GM23338 (cell line): ENCODE measurements around the gene CD79A. TPM values are rescaled to one million over a fixed set of nuclear protein-coding genes. Genes with fewer than 3 reads are reported as not detected.

Source experiments
- ATAC-seq: fragments of 200-7000 bp; cut with Tn5 transposase; 3 replicates; pipeline ENCODE4 v1.9.1; 2020
- DNase-seq: peaks from one replicate; pipeline ENCODE4 v3.0.0-alpha.2; 2015; ENCODE audit warnings: low spot score
- H2AFZ ChIP-seq: fragments of 200-600 bp; sonication (generic); 2 replicates; pipeline ENCODE4 v1.8.0; 2016; ENCODE audit warnings: antibody characterized with exemption, mild to moderate bottlenecking, moderate library complexity
- H3F3A ChIP-seq: fragments of 200-600 bp; sonication (generic); replicated peaks from 2 replicates; pipeline ENCODE4 v1.8.0; 2017; ENCODE audit warnings: antibody characterized with exemption, mixed run types, low read depth
- H3K27ac ChIP-seq: fragments of 200-600 bp; sonication (generic); 2 replicates; pipeline ENCODE4 v1.6.1; 2016; ENCODE audit warnings: low read depth
- H3K27me3 ChIP-seq: fragments of 200-600 bp; sonication (generic); 2 replicates; pipeline ENCODE4 v1.8.0; 2016; ENCODE audit warnings: mild to moderate bottlenecking, mixed run types, moderate library complexity; ENCODE audit not compliant: insufficient read depth
- H3K36me3 ChIP-seq: fragments of 200-600 bp; sonication (generic); 2 replicates; pipeline ENCODE4 v1.8.0; 2016; ENCODE audit warnings: mild to moderate bottlenecking; ENCODE audit not compliant: insufficient read depth
- H3K4me1 ChIP-seq: fragments of 200-600 bp; sonication (generic); 2 replicates; pipeline ENCODE4 v1.8.0; 2016; ENCODE audit warnings: mild to moderate bottlenecking, moderate library complexity; ENCODE audit not compliant: insufficient read depth
- H3K4me2 ChIP-seq: fragments of 200-600 bp; sonication (generic); 2 replicates; pipeline ENCODE4 v1.7.1; 2017; ENCODE audit warnings: mixed run types
- H3K4me3 ChIP-seq: fragments of 200-600 bp; sonication (generic); 2 replicates; pipeline ENCODE4 v1.6.1; 2016; ENCODE audit warnings: mixed run types
- H3K79me2 ChIP-seq: fragments of 200-600 bp; sonication (generic); replicated peaks from 2 replicates; pipeline ENCODE4 v1.8.0; 2017; ENCODE audit warnings: mild to moderate bottlenecking; ENCODE audit not compliant: insufficient read depth
- H3K9me2 ChIP-seq: fragments of 200-600 bp; sonication (generic); 2 replicates; pipeline ENCODE4 v1.8.0; 2017; ENCODE audit not compliant: insufficient read depth
- H4K20me1 ChIP-seq: fragments of 200-600 bp; sonication (generic); replicated peaks from 2 replicates; pipeline ENCODE4 v1.8.0; 2017; ENCODE audit warnings: mild to moderate bottlenecking; ENCODE audit not compliant: insufficient read depth
- H3K27ac Mint-ChIP-seq: 2 replicates; pipeline ENCODE4 v1.8.0; 2020; ENCODE audit warnings: inconsistent platforms, mild to moderate bottlenecking, moderate library complexity, mixed read lengths
- H3K27me3 Mint-ChIP-seq: 3 replicates; pipeline ENCODE4 v1.8.0; 2022; ENCODE audit warnings: low read depth, mild to moderate bottlenecking, moderate library complexity, mixed read lengths, inconsistent platforms; ENCODE audit not compliant: insufficient read depth, poor library complexity
- H3K36me3 Mint-ChIP-seq: 3 replicates; pipeline ENCODE4 v1.8.0; 2021; ENCODE audit warnings: low read depth, mild to moderate bottlenecking, inconsistent platforms, moderate library complexity, mixed read lengths
- H3K4me1 Mint-ChIP-seq: 3 replicates; pipeline ENCODE4 v1.8.0; 2020; ENCODE audit warnings: mild to moderate bottlenecking, inconsistent platforms, mixed read lengths
- H3K4me3 Mint-ChIP-seq: 3 replicates; pipeline ENCODE4 v1.8.0; 2021; ENCODE audit warnings: moderate library complexity, mild to moderate bottlenecking, inconsistent platforms, mixed read lengths
- H3K9me3 Mint-ChIP-seq: 3 replicates; pipeline ENCODE4 v1.8.0; 2020; ENCODE audit warnings: moderate library complexity, mild to moderate bottlenecking, inconsistent platforms, mixed read lengths
- CREB1 ChIP-seq: fragments of 250-450 bp; sonication (Bioruptor Pico); IDR thresholded peaks from 2 replicates; pipeline ENCODE4 v1.5.0; 2020; ENCODE audit warnings: low read depth, mild to moderate bottlenecking, moderate library complexity
- EZH2phosphoT487 ChIP-seq: fragments of 200-600 bp; sonication (generic); IDR thresholded peaks from one replicate; pipeline ENCODE4 v1.8.1; 2018; ENCODE audit warnings: antibody characterized with exemption; ENCODE audit not compliant: unreplicated experiment
- JUNB ChIP-seq: IDR thresholded peaks from one replicate; pipeline ENCODE4 v1.6.1; 2016; ENCODE audit warnings: antibody characterized with exemption; ENCODE audit not compliant: unreplicated experiment
- NANOG ChIP-seq: IDR thresholded peaks from 2 replicates; pipeline ENCODE4 v1.6.1; 2016; ENCODE audit warnings: antibody characterized with exemption, borderline replicate concordance
- STAT1 ChIP-seq: IDR thresholded peaks from one replicate; pipeline ENCODE4 v1.6.1; 2016; ENCODE audit warnings: antibody characterized with exemption; ENCODE audit not compliant: unreplicated experiment
- polyA plus RNA-seq: library from polyadenylated mRNA; unstranded; fragments of >200 nt; fragmentation: Nextera tagmentation; extraction: Ambion mirVana; gene quantifications from 2 replicates; pipeline ENCODE4 v1.2.1, GENCODE V29; 2016
- total RNA-seq: library from RNA; depleted of rRNA; stranded (reverse); fragments of >200 nt; shearing (Covaris generic); gene quantifications from 2 replicates; pipeline ENCODE4 v1.2.3, GENCODE V29; 2014
- TF ChIP-seq, protein P1 (sequence below): IDR thresholded peaks from 2 replicates; pipeline ENCODE4 v1.6.1; 2016; ENCODE audit warnings: antibody characterized with exemption
- TF ChIP-seq, protein P2 (sequence below), 2 experiments: fragments of 200-600 bp in 1 of 2; sonication (generic) in 1 of 2; conservative IDR thresholded peaks; 2 replicates each; pipeline versions ENCODE4 v1.5.1 to v1.6.1; 2016 to 2017; ENCODE audit warnings: antibody characterized with exemption in 2 of 2, low read depth in 2 of 2, mild to moderate bottlenecking in 2 of 2, moderate library complexity in 1 of 2
- TF ChIP-seq, protein P3 (sequence below): fragments of 250-450 bp; sonication (Bioruptor Pico); IDR thresholded peaks from 2 replicates; pipeline ENCODE4 v1.5.0; 2020; ENCODE audit warnings: mild to moderate bottlenecking, moderate library complexity

Gene CD79A
- total and polyA plus RNA-seq, 2 experiments from 2014 or later: 0.27 TPM; not detected in 1

DNA sequence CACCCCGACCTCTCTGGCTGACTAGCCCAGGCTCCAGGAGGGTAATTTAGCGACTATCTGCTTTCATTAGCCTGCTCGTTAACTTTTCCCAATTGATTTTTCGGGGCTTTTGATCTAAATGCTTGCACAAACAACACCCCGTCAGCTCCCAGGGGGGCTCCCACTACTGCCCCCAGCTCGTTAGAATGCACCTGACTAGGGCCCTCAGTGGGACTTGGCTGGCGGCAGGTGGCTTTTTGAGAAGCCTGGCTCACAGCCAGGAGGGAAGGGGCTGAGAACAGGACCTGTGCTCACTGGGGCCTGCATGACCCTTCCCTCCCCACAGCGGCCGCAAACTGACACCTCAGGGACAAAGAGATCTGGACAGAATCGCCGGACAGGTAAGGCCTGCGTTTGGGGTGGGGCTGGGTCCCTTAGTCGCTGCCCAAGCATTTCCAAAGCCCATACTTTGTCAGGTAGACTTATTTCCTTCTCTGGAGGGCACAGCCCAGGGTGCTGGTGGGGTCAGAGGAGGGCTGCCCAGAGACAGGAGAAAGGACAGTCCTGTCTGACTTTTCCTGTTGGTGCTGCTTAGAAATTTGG is 7.6 kb upstream of the CD79A start:
- no peak for TF ChIP-seq STAT1
- TF ChIP-seq, protein P1, sequence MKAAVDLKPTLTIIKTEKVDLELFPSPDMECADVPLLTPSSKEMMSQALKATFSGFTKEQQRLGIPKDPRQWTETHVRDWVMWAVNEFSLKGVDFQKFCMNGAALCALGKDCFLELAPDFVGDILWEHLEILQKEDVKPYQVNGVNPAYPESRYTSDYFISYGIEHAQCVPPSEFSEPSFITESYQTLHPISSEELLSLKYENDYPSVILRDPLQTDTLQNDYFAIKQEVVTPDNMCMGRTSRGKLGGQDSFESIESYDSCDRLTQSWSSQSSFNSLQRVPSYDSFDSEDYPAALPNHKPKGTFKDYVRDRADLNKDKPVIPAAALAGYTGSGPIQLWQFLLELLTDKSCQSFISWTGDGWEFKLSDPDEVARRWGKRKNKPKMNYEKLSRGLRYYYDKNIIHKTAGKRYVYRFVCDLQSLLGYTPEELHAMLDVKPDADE: no peak
- TF ChIP-seq JUNB: no peak
- no peak for TF ChIP-seq NANOG
- TF ChIP-seq, protein P2, sequence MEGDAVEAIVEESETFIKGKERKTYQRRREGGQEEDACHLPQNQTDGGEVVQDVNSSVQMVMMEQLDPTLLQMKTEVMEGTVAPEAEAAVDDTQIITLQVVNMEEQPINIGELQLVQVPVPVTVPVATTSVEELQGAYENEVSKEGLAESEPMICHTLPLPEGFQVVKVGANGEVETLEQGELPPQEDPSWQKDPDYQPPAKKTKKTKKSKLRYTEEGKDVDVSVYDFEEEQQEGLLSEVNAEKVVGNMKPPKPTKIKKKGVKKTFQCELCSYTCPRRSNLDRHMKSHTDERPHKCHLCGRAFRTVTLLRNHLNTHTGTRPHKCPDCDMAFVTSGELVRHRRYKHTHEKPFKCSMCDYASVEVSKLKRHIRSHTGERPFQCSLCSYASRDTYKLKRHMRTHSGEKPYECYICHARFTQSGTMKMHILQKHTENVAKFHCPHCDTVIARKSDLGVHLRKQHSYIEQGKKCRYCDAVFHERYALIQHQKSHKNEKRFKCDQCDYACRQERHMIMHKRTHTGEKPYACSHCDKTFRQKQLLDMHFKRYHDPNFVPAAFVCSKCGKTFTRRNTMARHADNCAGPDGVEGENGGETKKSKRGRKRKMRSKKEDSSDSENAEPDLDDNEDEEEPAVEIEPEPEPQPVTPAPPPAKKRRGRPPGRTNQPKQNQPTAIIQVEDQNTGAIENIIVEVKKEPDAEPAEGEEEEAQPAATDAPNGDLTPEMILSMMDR (conservative IDR thresholded peaks at IDR 0.05; ENCODE audit: low read depth in 2 of 2): no peak
- no peak for TF ChIP-seq CREB1 (CRISPR knock-in tag)
- TF ChIP-seq, protein P3, sequence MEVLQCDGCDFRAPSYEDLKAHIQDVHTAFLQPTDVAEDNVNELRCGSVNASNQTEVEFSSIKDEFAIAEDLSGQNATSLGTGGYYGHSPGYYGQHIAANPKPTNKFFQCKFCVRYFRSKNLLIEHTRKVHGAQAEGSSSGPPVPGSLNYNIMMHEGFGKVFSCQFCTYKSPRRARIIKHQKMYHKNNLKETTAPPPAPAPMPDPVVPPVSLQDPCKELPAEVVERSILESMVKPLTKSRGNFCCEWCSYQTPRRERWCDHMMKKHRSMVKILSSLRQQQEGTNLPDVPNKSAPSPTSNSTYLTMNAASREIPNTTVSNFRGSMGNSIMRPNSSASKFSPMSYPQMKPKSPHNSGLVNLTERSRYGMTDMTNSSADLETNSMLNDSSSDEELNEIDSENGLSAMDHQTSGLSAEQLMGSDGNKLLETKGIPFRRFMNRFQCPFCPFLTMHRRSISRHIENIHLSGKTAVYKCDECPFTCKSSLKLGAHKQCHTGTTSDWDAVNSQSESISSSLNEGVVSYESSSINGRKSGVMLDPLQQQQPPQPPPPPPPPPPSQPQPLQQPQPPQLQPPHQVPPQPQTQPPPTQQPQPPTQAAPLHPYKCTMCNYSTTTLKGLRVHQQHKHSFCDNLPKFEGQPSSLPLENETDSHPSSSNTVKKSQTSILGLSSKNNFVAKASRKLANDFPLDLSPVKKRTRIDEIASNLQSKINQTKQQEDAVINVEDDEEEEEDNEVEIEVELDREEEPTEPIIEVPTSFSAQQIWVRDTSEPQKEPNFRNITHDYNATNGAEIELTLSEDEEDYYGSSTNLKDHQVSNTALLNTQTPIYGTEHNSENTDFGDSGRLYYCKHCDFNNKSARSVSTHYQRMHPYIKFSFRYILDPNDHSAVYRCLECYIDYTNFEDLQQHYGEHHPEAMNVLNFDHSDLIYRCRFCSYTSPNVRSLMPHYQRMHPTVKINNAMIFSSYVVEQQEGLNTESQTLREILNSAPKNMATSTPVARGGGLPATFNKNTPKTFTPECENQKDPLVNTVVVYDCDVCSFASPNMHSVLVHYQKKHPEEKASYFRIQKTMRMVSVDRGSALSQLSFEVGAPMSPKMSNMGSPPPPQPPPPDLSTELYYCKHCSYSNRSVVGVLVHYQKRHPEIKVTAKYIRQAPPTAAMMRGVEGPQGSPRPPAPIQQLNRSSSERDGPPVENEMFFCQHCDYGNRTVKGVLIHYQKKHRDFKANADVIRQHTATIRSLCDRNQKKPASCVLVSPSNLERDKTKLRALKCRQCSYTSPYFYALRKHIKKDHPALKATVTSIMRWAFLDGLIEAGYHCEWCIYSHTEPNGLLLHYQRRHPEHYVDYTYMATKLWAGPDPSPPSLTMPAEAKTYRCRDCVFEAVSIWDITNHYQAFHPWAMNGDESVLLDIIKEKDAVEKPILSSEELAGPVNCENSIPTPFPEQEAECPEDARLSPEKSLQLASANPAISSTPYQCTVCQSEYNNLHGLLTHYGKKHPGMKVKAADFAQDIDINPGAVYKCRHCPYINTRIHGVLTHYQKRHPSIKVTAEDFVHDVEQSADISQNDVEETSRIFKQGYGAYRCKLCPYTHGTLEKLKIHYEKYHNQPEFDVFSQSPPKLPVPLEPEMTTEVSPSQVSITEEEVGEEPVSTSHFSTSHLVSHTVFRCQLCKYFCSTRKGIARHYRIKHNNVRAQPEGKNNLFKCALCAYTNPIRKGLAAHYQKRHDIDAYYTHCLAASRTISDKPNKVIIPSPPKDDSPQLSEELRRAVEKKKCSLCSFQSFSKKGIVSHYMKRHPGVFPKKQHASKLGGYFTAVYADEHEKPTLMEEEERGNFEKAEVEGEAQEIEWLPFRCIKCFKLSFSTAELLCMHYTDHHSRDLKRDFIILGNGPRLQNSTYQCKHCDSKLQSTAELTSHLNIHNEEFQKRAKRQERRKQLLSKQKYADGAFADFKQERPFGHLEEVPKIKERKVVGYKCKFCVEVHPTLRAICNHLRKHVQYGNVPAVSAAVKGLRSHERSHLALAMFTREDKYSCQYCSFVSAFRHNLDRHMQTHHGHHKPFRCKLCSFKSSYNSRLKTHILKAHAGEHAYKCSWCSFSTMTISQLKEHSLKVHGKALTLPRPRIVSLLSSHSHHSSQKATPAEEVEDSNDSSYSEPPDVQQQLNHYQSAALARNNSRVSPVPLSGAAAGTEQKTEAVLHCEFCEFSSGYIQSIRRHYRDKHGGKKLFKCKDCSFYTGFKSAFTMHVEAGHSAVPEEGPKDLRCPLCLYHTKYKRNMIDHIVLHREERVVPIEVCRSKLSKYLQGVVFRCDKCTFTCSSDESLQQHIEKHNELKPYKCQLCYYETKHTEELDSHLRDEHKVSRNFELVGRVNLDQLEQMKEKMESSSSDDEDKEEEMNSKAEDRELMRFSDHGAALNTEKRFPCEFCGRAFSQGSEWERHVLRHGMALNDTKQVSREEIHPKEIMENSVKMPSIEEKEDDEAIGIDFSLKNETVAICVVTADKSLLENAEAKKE (CRISPR knock-in tag): no peak
- TF ChIP-seq EZH2phosphoT487: no peak
- no peaks in the 10 kb centered on the region for H3K27me3 ChIP-seq
- H3K27ac ChIP-seq: peak overlapping the region; percentile 98
- Mint-ChIP-seq H3K4me1 (peaks cover 14% of the 10 kb centered on the region), H3K4me3 (no peak overlapping the region), H3K9me3 (no peaks in the 10 kb centered on the region), H3K36me3 (peaks cover 74% of the 10 kb centered on the region), H3K27me3 (peaks cover 32% of the 10 kb centered on the region), H3K27ac (no peak overlapping the region)
- peaks cover 79% of the 10 kb centered on the region for H3F3A ChIP-seq
- ATAC-seq (no peak), DNase-seq (no peak)
- peaks cover 60% of the 10 kb centered on the region for H3K36me3 ChIP-seq
- peaks cover 55% of the 10 kb centered on the region for H4K20me1 ChIP-seq
- no peak overlapping the region for H3K4me3 ChIP-seq
- no peak overlapping the region for H2AFZ ChIP-seq
- H3K4me2 ChIP-seq: no peak overlapping the region
- peaks cover 38% of the 10 kb centered on the region for H3K79me2 ChIP-seq
- H3K4me1 ChIP-seq: peaks cover 14% of the 10 kb centered on the region
- no peaks in the 10 kb centered on the region for H3K9me2 ChIP-seq
